GM21619 (cell line): Measurements from ENCODE around the gene CCN5.

Experiments
- ATAC-seq: cut with Tn5 transposase; IDR thresholded peaks from one replicate; pipeline ENCODE4 v1.9.1; 2021; ENCODE audit not compliant: unreplicated experiment

Gene CCN5

DNA sequence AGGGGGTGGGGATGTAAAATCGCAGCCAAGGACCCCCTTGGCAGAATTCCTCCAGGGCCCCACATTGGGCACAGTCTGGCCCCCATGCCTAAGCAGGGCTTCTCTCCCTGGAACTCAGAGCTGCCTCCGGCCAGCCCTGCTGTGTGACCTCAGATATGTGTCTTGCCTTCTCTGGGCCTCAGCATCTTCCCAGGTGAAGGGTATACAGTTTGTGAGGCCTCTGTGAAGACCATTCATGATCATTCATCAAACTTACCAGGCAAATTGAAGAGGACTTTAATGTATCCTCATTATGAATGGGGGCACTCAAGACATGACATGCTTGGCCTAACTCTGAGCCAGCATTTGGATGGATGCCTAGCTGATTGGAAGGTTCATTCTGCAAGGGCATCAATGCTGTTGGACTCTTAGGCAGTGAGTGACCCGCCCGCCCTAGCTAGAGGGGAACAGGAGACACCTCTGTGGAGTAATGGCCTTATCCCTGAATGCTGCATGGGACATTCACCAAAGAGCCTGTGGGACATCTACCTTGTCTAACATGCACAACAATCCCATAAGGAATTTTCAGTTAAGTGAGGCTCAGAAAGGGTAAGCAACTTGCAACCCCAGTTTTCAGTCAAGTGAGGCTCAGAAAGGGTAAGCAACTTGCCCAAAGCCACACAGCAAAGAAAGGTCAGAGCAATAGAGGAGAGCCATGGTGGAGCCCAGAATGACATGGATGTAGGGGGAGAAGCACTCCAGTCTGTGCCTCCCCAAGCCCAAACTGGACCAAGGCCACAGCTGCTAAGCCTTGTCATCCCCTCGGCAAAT, 535 bp downstream of the CCN5 start:
- ATAC-seq = no peak

DNA sequence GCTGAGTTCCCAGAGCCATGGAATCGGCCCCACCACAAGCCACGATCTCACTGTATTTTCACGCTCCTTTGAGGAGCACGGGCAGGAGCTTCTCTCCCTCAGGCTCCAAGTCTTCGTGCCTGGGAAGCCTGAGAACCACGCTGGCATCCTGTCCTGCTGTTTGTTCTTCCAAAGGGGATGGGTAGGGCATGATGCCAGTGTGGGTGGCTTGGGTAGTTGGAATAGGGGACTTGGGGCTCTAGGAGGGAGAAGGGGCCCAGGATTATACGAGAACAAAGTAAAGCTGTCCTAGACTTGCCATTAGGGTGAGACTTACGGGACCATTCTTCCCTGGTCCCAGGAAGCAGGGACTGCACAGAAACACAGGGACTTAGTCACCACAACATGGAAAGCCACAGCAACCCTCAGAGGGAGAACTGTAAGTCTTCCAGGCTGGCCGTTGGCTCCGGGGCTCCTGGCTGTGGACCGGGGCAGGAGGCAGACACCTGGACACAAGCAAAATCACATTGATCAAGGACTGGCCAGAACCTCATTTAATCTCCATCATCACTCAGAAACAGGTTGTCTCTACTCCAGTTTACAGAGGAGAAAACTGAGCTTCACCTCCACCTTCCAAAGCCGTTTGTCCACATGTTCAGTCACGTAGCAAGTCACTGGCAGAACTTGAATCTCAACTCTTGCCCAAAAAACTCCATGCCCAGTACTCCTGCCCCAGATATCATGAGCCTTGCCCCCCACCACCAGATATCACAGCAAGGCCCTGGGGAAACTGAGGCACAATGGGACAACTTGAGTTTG, 1.3 kb downstream of the CCN5 start:
- ATAC-seq = no peak

- ATAC-seq = no peak
Observed at GRCh38 chr20:44717986-44718385, 2.8 kb downstream of the CCN5 start.

- ATAC-seq = no peak
Observed at GRCh38 chr20:44719841-44720240, 4.7 kb downstream of the CCN5 start.

GRCh38 chr20:44720621-44720996, 5.4 kb downstream of the CCN5 start:
- ATAC-seq = no peak

DNA sequence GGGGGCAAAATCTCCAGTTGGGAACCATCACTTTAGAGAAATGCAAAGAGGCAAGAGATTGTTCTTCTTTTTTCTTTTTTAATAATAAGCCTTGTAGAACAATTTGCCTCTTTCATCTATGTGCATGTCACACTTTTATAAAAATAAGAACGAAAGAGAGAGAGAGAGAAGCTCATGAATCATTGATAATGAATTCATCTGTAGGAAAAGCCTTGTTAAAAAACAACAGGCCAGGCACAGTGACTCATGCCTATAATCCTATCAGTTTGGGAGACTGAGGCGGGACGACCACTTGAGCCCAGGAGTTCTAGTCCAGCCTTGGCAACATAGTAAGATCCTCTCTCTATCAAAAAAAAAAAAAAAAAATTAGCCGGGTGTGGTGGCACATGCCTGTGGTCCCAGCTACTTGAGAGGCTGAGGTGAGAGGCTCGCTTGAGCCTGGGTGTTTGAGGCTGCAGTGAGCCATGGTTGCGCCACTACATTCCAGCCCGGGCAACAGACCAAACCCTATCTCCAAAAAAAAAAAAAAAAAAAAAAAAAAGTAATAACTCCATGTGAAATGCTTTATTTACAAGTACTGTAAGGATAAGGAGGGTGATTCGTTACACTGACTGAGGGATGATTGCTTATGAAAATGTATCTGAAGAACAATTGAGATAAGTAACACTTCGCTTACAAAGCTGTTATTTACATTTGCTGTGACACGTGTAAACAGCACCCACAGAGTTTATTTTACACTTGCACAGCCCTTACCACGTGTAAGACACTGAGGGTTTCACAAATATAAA, 6.0 kb downstream of the CCN5 start:
- no peak for ATAC-seq

DNA sequence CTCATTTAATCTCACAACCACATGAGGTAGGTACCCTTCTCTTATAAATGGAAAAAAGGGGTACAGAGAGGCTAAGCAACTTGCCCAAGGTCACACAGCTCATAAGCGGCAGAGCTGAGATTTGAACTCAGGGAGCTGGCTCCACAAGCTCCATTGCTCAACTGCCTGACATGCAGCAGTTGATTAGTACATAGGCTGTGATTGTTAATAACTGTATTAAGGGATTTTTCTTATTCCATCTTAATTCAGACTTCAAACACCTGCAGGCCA, 6.6 kb downstream of the CCN5 start:
- ATAC-seq = no peak

DNA sequence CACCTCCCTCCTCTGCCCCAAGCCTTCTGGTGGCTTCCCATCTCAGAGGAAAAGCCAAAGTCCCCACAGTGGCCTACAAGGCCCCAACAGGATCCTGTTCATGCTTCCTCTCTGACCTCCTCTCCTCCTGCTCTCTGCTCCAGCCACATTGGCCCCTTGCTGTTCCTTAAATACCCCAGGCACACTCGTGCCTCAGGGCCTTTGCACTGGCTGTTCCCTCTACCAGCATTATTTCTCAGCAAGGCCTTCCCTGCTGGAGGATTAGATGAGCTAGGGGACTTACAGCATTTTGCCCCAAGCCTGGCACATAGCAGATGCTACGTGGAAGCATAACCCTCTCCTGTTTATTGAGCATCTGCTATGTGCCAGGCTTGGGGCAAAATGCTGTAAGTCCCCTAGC, 7.8 kb downstream of the CCN5 start:
- ATAC-seq = no peak

- no peak for ATAC-seq
Observed at GRCh38 chr20:44723391-44723790, 8.2 kb downstream of the CCN5 start.

GRCh38 chr20:44723798-44724362, 8.7 kb downstream of the CCN5 start:
- ATAC-seq = no peak

- no peak for ATAC-seq
Observed at GRCh38 chr20:44724423-44725091, 9.4 kb downstream of the CCN5 start.

DNA sequence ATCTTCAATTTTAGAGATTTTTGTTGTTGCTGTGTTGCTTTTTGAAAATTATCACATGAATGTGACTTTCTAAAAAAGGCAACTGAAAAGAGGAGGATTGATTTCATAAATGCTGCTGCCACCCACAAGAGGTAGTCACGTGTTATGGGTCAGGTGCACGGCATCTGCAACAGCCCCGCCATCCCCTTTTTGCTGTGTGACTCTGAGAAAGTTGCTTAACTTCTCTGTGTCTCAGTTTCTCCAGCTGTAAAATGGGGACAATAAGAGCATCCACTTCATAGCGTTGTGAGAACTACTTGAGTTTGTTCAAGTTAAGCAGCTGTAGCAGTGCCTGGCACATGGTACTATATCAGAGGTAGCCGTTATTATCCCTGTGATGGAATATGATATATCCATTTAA, 10.7 kb downstream of the CCN5 start:
- ATAC-seq = no peak

GRCh38 chr20:44727039-44727438, 11.9 kb downstream of the CCN5 start:
- ATAC-seq = no peak

DNA sequence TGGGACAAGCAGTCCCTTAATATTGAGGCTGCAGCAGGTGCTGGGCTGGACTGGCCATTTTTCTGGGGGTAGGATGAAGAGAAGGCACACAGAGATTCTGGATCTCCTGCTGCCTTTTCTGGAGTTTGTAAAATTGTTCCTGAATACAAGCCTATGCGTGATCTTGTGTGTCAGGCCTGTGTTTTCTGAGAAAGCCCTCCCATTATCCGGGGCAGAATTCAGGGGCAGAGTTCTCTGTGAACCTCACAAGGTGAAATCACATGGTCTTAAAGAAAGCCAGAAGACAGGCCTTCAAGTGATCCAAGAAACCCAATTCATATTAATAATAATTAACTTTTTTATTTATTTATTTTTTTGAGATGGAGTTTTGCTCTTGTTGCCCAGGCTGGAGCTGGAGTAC, 12.5 kb downstream of the CCN5 start:
- no peak for ATAC-seq

DNA sequence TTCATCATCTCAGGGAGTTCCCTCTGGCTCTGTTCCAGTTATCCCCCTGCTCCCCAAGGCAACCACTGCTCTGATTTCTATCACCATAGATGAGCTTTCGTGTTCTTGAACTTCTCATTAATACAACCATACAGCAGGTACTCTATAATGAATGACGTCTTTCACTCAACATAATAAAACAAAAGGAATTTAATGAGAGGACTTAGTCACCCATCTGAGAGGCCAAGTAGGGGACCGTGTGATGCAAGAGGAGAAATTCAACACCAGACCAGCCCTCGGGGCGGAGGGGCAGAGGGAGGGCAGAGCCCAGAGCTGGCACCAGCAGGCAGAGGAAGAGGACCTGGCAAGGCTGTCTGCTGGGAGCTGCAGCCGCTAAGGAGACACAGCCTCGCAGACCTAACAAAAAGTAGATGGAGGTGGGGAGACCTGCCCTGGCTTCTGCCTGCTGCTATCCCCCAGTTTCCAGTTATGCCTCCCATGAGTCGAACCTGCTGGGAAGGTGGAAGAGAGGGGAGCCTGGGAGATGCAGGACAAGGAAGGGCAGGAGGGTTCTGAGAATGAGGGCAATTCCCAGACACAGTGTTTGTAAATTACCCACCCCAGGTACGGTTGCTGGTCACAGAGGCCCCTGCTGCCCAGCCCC, 13.8 kb downstream of the CCN5 start:
- ATAC-seq = no peak

DNA sequence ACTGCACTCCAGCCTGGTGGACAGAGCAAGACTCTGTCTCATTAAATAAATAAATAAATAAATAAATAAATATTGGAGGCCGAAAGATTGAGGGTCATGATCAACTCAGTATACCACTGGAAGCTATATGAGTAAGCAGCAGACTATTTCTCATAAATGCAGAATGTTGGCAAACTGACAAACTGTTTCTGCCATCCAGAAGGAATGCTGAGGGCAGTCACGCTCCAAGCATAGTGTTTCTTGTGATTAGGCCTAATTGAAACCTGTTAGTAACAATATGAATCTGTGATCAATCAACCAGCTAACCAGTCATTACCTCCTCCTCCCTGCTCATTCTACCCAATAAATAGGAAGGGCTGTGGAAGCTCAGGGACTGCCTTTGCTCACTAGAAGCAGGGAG, 15.3 kb downstream of the CCN5 start:
- no peak for ATAC-seq

- ATAC-seq = no peak
Observed at GRCh38 chr20:44731657-44732056, 16.5 kb downstream of the CCN5 start.

GRCh38 chr20:44732327-44732726, 17.2 kb downstream of the CCN5 start:
- no peak for ATAC-seq

- ATAC-seq = no peak
Observed at GRCh38 chr20:44733341-44734069, 18.3 kb downstream of the CCN5 start.

DNA sequence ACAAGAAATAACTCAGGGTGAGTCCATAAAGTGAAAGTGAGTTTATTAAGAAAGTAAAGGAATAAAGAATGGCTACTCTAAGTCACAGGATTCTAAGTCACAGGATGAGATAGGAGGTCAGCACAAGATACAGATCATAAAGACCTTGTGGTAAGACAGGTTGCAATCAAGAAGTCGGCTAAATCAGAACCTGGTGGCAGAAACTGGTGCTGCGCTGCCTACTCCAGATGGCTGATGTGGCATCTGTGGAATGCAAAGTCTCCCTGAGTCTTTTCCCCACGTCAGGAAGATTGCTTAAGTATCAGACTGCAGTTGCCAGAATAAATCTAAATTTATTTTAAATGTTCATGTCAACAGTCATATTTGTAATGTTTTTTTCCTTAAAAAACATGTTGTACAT, 19.8 kb downstream of the CCN5 start:
- ATAC-seq = no peak
